HG03064 (cell line): Measurements from ENCODE around the gene CDKN2B-AS1.
"Not testable (repeated sequence)": the region's sequence is repeated elsewhere in the genome, so short reads cannot be mapped to it uniquely, and the experiment has no call there.

Experiments
- ATAC-seq: cut with Tn5 transposase; IDR thresholded peaks from one replicate; pipeline ENCODE4 v1.9.1; 2021; ENCODE audit warnings: low read depth; ENCODE audit not compliant: unreplicated experiment

The CDKN2B-AS1 gene

DNA sequence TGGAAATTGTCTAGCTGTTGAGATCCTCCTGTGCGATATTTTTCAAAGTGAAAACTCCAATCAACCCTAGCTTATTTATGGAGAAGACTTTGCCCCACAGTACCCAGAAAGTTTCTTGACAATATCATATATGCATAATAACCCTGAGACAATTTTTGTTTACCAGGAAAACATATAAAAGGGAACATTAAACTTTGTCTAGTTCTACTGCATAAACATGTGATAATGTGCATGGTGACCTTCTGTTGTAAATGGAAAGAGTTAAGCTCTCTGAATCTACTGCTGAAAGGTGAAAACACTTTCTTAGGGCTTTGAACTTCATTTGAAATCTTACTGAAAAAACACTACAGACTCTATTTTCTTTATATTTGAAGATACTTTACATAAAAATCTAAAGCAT lies 46.8 kb downstream of the CDKN2B-AS1 start:
- no peak for ATAC-seq

DNA sequence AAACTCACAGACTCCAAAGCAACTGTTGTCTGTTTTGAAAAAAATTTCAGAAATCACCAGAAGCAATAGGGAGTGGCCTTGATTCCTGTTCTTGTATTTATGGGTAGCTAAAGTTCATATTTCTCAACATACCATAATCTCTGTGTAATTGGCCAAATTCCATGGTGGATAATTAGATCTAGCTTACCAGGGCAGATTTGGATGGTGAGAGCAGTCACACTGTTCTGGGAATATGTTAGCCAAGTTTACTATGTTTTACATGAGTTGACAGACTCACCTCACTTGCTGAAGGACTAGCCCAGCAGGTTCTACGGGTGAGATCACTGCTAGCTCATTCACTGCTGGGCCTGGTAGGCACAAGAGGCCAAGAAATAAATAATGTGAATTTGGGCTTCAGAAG lies 47.2 kb downstream of the CDKN2B-AS1 start:
- ATAC-seq = no peak

DNA sequence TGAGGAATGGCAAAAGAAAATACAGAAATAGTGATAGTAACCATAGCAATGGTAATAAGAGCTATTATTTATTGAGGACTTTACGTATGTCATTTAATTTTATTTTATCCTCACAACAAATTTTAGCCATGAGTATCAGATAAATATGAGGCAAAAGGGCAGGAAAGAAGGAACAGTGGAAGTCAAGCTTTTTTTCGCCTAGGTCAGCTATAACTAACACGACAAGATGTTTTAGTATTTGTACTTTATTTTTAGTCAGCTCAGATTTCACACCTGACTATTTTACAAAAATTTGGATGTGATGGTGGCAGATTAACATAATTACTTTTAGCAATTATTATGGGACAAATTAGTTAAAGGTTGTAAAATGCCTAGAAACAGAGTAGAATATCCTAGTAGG lies 49.3 kb downstream of the CDKN2B-AS1 start:
- ATAC-seq = no peak

DNA sequence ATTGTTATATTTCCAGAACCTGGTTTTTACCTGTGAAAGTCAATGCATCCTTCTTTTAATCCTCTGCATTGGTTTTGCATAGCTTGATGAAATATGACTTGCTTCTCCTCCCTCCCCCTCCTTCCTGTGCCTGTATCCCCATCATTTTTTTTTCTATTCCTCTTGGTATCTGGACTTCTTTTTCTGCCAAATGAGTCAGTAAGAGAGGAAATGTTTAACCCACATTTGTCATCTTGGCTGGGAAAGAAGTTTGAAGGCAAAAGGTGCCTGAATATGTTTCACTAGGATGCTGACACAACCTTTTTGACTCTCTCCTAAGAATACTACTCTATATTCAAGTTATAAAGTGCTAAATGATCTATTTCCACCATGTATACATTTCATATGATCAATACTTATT lies 50.0 kb downstream of the CDKN2B-AS1 start:
- ATAC-seq = no peak

DNA sequence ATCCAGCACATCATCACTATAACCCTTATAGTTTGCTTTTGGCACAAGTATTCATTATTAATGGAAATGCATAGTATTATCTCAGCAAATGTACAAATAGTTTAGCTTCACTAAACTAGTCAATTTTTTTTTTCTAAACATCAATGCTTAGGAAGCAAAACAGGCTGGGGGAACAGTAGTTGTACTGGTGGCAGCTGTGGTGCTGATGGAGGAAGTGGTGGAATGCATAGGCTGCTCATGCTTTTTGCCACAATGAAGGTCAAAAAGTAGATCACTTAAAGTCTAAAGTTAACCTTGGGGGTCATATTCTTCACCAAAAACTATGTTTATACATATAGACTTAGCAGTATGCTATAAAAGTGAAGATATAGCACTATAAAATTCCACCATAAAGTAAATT lies 50.8 kb downstream of the CDKN2B-AS1 start:
- no peak for ATAC-seq

DNA sequence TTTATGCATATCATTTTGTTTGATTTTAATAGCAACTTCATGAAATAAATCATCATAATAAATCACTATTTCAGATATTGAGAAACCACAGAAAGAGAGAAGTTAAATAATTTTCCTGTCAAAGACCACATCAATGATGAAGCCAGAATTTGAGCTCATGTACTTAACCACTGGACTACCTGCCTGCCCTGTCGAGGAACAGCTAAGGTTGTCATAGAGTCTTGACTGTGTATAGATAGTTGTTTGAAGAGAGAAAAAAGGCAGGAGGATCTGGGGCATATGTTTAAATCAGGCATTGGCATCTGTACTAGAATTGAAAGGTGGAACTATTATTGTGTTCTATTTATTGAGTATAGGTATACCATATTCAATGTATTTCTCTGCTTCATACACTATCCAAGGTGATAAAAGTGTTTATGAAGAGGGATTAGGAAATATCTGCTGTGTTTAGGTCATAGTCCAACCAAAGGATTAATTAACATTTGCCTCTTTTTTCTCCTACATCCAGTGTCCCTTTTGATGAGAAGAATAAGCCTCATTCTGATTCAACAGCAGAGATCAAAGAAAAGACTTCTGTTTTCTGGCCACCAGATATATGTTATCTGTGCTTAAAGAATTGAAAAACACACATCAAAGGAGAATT lies 51.8 kb downstream of the CDKN2B-AS1 start:
- ATAC-seq = no peak

DNA sequence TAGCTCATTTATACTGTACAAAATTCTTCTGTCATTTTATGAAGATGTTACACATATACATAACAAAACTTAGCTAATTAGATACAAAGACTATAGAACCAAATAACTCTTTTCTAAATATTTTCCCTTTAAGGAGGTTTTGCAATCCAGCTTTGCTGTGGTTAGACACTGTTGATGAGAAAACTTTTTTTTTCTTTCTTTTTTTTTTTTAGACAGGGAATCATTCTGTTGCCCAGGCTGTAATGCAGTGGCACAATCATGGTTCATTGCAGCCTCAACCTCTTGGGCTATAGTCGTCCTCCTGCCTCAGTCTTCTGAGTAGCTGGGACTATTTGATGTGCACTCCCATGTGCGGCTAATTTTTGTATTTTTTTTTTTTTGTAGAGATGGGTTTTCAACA lies 53.0 kb downstream of the CDKN2B-AS1 start:
- no peak for ATAC-seq

DNA sequence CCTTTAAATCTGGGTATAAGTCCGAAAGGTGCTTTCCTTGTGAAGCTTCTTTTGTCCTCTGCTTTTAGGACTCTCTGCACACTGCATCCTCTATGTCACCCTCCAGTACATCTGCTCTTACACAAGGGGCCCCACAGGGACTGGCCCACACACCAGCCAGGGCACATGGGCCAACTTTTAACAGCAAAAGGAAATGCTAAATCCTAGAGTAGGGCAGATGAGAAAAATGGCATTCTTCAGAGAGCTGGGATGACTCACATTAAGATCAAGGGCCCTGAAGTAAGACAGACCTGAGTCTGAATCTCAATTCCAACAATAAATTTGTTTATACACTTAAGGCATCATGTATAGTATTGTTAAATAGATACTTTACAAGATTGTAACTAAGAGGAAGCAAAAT lies 54.8 kb downstream of the CDKN2B-AS1 start:
- no peak for ATAC-seq

DNA sequence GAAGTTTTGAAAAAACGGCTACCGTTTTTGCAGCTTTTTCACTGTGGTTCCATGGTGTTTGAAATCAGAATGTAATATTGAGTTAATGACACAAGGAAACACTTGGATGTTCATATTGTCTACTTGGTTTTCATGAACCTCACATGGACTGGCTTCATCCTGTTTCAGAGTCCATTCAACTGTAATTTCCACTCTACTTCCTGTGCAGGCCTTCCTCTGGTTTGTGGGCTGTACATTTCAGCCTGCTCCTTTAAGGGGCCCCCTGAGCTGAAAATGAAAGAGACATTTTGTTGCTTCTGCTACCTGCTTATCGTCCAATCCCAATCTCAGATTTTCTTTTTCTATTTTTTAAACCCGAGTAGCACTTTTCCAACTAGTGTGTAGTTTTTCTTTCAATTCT lies 56.3 kb downstream of the CDKN2B-AS1 start:
- peak; percentile 83 for ATAC-seq

DNA sequence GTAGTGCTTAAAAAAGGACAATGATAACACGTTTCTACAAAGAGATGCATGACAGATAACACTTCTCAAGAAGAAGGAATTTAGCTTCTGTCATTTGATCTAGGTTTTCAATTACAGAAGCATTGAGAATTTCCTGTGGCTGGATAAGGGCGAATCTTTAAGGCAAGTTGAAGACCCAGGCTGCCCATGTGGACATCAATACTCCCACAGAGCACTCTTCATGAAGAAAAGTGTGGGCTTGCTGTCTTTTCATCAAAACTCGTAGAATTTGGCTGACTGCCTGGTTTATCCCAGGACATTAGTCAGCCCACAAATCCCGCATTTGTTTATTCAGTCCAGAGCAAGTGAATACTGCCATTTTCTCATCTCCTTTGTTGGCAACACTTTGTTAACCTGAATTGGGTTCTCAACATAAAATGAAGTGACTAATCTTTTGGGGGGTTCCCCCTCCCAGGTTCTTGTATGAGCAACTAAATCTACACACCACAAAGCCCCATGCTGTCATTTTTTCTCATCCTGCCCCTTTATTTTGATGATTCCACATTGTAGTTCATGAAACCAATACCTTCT lies 57.9 kb downstream of the CDKN2B-AS1 start:
- no peak for ATAC-seq

DNA sequence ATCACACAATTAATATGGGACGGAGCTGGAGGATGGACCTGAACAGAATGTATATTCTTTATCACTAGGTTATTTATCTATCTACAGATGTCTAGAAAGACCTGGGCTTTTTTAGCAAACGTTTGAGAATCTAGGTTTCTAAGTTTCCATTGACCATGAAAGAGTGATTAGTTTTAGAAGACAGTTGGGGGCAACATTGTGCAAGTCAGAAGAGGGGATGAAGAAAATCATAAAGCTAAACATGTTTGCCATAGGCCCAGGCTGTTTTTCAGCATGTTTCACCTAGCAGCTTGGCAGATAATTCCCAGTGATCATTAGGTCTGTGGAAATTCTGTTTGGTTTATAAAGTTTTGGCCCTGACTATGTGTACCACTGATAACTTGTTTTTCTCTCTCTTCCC lies 58.6 kb downstream of the CDKN2B-AS1 start:
- no peak for ATAC-seq

DNA sequence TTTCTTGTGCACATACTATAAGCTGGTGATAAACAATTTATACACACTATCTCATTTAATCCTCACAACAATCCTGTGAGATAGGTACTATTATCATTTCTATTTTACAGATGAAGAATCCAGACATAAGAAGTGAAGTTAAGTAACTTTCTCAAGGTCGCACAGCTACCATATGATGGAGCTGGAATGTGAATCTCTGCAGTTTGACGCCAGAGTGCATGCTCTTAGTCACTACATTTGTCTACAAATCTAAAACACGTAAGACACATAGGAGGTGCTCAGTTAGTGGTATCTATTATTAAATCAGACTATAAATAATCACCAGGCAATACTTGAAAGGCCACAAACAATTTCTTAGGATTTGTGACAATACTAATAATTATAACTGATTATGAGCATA lies 59.5 kb downstream of the CDKN2B-AS1 start:
- no peak for ATAC-seq

DNA sequence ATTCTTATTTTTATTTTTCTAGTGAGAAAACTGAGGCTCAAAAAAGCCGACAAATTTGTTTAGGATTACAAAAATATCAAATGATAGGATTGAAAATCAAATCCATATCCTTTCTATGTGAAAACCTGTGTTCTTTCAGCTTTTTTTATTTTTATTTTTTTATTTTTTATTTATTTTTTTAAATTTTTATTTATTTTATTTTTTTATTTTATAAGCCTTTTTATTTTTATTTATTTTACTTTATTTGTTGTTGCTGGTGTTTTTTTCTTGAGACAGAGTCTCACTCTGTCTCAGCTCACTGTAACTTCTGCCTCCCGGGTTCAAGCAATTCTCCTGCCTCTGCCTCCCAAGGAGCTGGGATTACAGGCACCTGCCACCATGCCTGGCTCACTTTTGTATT lies 59.9 kb downstream of the CDKN2B-AS1 start:
- no peak for ATAC-seq

DNA sequence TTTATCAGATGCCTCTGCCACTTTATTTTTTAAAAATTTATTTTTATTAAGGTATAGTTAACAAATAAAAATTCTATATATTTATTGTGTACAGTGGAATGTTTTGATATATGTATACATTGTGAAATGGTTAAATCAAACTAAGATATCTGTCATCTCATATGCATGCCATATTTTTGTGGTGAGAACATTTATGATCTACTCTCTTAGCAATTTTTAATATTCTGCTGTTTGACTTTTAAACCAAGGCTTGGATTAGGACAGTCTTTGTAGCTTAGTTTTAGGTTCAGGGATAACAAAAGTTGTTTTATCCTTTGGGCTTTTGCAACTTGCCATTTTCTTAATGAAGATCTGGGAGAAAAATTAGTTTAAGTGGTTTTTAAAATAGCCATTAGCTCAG lies 60.5 kb downstream of the CDKN2B-AS1 start:
- ATAC-seq = no peak

DNA sequence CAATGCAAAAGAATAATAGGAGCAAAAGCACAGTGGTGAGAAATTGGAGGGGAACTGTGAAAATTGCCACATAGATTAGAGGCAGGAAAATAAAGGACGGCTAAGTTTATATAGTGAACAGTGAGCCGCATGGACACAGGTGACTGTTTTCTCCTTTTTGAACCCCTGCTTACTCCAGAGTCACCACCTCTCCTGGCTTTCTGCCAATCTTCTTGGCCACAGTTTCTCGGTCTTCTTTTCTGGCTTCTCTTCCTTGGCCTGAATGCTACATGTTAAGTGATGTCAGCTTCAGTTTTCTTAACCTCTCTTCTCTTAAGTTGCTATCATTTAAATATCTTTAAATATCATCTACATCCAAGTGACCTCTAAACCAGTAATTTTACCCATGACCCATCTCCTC lies 61.8 kb downstream of the CDKN2B-AS1 start:
- ATAC-seq = no peak

DNA sequence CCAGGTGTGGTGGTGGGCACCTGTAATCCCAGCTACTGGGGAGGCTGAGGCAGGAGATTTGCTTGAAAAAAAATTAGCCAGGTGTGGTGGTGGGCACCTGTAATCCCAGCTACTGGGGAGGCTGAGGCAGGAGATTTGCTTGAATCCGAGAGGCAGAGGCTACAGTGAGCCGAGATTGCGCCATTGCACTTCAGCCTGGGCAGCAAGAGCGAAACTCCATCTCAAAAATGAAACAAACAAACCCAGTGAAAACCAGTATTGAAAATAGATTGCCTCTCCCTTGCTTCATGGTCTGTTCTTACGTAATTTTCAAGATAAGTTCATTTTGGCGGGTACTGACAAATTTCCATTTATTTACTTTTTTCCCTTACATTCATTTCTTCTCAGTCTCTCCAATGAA lies 63.4 kb downstream of the CDKN2B-AS1 start:
- not testable (repeated sequence) for ATAC-seq

DNA sequence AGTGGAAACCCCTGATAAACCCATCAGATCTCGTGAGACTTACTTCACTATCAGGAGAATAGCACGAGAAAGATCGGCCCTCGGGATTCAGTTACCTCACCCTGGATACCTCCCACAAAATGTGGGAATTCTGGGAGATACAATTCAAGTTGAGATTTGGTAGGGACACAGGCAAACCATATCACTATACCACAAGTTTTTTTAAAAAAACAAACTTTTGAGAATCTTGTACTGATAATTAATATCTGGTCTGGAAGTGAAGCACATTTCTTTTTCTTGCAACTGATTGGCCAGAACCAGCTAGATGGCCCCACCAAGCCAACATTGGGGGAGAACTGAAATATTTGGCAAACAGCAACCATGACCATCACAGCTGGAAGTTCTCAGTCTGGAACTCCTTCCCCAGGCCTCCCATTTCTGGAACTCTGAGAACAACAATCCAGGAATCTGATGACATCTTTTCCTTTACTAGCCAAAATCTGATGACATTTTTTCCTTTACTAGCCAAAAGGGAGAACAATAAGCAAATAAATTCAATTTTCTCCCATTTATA lies 66.3 kb downstream of the CDKN2B-AS1 start:
- ATAC-seq = no peak

DNA sequence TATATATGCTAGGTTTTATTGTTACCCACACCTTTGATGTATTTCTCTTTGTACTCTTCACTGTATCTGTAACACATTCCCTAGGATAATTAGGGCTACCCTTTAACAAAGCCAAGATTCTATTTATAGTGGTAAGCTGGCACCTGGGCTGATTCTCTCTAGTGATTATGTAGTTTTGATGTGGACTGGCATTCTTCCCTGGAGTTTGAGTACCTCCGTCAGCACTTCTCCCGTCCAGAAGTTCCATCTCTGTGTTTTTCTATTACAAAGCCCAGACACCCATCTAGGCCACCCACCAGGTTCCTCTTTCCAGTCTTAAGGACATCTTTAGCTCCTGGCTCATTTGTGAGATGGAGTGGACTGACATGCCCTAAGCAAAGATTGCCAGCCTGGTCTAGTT lies 70.4 kb downstream of the CDKN2B-AS1 start:
- no peak for ATAC-seq

DNA sequence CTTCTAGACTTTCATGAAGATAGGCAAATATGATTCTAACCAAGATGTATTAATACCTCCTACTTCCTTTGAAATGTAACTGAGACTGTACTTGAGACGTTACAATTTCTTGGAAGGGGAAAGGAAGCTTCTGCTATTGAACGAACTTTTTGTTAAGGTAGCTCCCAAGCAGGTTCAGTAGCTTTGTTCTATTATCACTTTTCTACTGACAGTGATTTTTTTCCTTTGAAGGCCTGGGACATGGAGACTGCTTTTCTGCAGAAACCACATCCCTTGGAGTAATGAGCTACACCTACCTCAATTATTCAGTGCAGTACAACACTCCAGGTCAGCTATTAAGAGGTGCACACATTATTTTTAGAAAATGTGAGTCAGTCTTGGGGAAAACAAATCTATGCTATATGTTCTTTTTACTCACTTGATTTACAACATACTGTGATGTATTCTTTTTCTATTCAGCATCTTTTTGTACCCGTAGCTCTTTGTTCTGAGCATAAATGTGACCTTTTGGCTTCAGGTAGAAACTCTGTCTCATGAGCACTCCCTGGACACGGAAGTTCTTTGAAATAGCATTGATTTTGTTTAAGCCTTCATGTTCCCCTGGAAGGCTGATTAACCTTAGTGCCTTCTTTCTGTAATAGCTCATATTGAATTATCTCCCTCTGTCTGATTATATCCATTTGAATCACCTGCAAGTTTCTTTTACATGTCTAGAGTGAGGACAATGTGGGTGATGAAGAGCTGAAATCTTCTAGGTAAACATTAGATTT lies 71.0 kb downstream of the CDKN2B-AS1 start:
- no peak for ATAC-seq

DNA sequence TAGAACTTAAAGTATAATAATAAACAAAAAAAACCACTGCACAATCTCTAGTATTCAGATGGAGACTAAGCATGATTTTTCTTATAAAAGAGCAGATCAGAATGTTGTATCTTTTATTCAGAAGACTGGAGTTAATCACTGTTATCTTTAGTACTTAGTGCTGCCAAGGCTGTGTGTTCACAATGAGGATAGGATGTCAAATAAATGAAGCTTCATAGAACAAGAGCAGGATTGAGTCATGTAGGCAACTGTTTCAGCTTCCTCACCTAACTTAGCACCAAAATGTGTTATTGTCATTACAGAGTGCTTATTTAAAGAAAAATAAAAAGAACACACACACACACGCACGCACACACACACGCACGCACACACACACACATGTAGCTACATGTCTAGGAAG lies 72.6 kb downstream of the CDKN2B-AS1 start:
- ATAC-seq = no peak

DNA sequence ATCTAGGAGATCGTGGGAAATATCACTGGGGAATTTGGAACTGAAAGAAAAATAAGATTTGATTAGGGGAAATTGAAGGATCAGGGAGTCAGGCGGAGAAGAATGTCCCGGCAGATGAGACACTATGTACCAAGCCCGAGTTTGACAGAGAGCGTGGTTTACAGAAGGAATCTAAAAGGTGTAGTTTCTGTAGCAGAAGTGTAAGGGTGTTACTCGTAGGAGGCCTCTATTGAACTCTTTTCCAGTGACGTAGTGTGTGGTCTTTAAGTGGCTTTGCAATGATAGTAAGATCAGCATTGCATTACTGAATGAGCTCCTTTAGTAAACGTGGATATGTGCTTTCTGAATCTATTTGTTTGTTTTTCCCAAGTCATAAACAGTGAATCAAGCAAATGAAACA lies 73.8 kb downstream of the CDKN2B-AS1 start:
- no peak for ATAC-seq

DNA sequence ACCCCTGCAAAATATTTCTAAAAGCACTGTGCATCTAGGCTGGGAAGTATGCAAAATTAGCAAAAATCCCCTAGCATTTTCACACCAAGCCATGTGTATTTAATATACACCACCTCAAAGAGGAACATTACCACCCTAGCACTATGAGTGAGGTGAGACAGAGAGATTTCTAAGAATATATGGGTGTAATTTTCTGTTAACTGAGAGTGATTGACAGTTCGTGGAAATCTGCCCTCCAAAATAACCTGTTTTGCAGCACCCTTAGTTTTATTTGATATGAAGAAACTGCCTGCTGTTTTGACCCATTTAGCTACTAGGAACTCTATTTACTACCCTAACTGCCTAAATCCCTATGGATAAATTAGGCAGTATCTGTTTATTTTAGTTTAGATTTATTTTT lies 78.8 kb downstream of the CDKN2B-AS1 start:
- ATAC-seq = no peak
